ENCODE data around the gene FSTL4. TPM values are rescaled to one million over a fixed set of nuclear protein-coding genes. Genes with fewer than 3 reads are reported as not detected.

FSTL4 gene
- total and polyA plus RNA-seq, 8 donors = 0.11 to 2.9 (median 0.22) TPM

DNA sequence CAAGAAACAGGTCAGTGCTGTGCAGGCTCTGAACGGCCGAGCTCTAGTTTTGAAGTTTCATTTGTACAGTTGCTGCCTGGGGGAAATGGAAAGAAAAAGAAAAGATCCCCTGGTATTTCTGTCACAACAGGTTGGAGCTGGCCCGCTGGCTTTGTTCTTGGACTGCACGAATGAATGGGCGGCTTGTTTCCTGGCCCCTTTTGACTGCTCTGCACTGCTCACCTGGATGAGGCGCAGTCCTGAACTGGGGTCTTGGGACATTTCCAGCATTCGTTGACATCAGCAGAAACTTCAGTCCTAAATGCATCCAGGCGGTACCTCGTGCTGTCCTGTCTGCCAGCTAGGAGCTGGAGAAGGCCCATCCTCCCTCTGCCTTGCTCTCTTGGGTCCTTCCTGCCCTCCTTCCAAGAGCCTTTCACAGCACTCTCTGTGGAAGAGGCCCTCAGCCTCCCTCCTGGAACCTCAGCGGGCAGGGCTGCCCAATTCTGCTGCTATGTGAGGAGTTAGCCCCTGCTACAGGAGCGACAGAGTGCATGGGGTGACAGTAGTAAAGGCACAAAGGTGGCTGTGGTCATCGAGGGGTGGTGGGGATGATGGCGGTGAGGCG lies 189.2 kb downstream of the FSTL4 start:
- ATAC-seq = no peak
- intact Hi-C loops (cut with DNase I) = loop anchor here in 1 of 2 donors (10.0 kb wide), 1 partner anchor 452 kb away; no protein-coding TSS in a partner anchor

DNA sequence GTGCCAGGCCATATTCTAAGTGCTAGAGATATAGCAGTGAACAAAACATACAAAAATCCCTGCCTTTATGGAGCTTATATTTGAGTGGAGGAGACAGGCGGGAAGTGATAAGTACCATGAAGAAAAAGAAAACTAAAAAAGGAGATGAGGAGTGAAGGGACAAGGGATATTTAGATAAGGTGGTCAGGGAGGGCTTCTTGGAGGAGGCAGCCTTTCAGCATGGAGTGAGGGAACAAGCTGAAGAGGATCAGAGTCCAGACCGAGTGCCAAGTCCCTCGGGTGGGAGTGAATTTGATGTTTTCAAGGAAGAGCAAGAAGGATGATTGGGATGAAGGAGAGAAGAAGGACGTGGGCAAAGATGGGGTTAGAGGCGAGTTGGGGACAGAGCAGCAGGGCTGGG lies 190.5 kb downstream of the FSTL4 start:
- Histone ChIP-seq H3K9me3 (no peaks in the 10 kb centered on the region), H3K27ac (no peak overlapping the region), H3K27me3 (peaks cover 0 to 7% of the 10 kb centered on the region in 2 donors), H3K4me3 (no peak overlapping the region), H3K36me3 (no peaks in the 10 kb centered on the region), H3K4me1 (peaks cover 0 to 5% of the 10 kb centered on the region in 2 donors)
- TF ChIP-seq, protein P1, sequence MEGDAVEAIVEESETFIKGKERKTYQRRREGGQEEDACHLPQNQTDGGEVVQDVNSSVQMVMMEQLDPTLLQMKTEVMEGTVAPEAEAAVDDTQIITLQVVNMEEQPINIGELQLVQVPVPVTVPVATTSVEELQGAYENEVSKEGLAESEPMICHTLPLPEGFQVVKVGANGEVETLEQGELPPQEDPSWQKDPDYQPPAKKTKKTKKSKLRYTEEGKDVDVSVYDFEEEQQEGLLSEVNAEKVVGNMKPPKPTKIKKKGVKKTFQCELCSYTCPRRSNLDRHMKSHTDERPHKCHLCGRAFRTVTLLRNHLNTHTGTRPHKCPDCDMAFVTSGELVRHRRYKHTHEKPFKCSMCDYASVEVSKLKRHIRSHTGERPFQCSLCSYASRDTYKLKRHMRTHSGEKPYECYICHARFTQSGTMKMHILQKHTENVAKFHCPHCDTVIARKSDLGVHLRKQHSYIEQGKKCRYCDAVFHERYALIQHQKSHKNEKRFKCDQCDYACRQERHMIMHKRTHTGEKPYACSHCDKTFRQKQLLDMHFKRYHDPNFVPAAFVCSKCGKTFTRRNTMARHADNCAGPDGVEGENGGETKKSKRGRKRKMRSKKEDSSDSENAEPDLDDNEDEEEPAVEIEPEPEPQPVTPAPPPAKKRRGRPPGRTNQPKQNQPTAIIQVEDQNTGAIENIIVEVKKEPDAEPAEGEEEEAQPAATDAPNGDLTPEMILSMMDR (IDR thresholded peaks at IDR 0.05) = no peak
- DNase-seq = no peak
- intact Hi-C loops (cut with DNase I) = loop anchor here in 1 of 2 donors (10.0 kb wide), 1 partner anchor 453 kb away; no protein-coding TSS in a partner anchor
- ATAC-seq = no peak

More for the DNA sequence above, 189.2 kb downstream of the FSTL4 start:
- no peak overlapping the region for H3K4me3 ChIP-seq
- peaks cover 0 to 7% of the 10 kb centered on the region in 2 donors for H3K27me3 ChIP-seq
- H3K27ac ChIP-seq = no peak overlapping the region
- H3K36me3 ChIP-seq = no peaks in the 10 kb centered on the region
- TF ChIP-seq, protein P1 (IDR thresholded peaks at IDR 0.05) = no peak
- no peaks in the 10 kb centered on the region for H3K9me3 ChIP-seq
- peaks cover 0 to 5% of the 10 kb centered on the region in 2 donors for H3K4me1 ChIP-seq
- no peak for DNase-seq

DNA sequence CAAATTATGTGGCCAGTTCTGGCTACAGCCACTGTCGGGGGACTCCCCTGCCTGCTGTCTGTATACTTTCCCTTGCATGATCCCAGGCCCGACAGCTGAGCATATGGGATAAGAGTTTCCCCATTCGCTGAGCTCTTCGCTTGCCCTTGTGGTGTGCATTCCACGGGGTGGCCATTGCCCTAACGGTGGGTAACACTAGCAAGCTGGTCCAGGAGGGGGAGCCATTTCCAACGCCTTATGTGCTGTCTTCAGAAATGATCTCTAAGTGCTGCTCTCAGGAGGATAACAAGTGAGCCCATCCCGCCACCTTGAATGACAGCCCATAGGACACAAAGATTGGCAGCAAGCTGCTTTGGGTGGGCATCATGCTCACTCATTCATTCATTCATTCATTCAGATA lies 190.9 kb downstream of the FSTL4 start:
- H3K4me3 ChIP-seq = no peak overlapping the region
- H3K27me3 ChIP-seq = peaks cover 0 to 7% of the 10 kb centered on the region in 2 donors
- TF ChIP-seq, protein P1 (IDR thresholded peaks at IDR 0.05) = peak in 1 of 2 donors; percentile 13
- ATAC-seq = peak; percentile 48
- H3K27ac ChIP-seq = no peak overlapping the region
- H3K4me1 ChIP-seq = peaks cover 0 to 5% of the 10 kb centered on the region in 2 donors
- no peaks in the 10 kb centered on the region for H3K36me3 ChIP-seq
- DNase-seq = no peak
- intact Hi-C loops (cut with DNase I) = loop anchor here in 1 of 2 donors (10.0 kb wide), 1 partner anchor 453 kb away; no protein-coding TSS in a partner anchor
- H3K9me3 ChIP-seq = no peaks in the 10 kb centered on the region

DNA sequence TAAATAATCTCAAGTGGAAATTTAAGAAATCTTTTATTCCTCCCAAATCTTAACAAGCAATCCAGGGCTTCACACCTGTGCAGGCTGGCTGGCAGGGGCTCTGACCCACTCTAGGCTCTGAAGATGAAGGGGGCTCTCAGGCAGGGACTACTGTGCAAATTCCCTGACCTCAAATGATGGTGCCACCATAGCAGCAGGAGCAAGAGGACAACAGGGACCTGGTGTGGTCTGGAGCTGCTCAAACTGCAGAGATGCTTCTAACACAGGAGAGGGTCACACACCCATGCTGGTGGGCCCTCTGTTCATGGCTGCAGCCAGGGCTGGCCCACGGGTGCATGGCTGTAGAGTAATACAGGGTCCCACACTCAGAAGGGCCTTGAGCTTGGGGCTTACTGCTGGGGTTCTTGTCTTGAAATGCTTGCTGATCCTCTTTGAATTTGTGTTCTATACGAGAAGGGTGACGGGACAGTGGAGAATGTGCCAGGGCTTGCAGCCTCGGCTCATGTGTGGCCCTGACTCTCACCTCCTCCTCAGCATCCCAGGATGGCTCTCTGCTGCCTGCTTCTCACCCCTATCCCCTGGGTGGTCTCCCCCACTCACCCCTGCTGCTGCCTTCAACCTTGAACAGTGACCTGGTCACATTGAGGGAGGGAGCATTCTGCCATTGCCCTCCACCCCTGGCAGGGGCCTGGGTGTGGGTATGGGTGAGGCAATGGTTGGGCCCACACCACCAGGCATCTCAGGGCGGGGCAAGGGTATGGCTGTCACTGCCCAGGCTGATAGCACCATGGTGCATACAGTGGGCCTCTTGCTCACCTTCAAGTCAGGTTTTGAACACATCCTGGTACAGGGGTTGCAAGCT lies 191.7 kb downstream of the FSTL4 start:
- no peak overlapping the region for H3K27ac ChIP-seq
- peaks cover 0 to 9% of the 10 kb centered on the region in 2 donors for H3K27me3 ChIP-seq
- DNase-seq = no peak
- TF ChIP-seq, protein P1 (IDR thresholded peaks at IDR 0.05) = no peak
- no peaks in the 10 kb centered on the region for H3K36me3 ChIP-seq
- intact Hi-C loops (cut with DNase I) = loop anchor here in 1 of 2 donors (10.0 kb wide), 1 partner anchor 454 kb away; no protein-coding TSS in a partner anchor
- no peaks in the 10 kb centered on the region for H3K9me3 ChIP-seq
- no peak for ATAC-seq
- no peak overlapping the region for H3K4me3 ChIP-seq
- peaks cover 0 to 5% of the 10 kb centered on the region in 2 donors for H3K4me1 ChIP-seq

DNA sequence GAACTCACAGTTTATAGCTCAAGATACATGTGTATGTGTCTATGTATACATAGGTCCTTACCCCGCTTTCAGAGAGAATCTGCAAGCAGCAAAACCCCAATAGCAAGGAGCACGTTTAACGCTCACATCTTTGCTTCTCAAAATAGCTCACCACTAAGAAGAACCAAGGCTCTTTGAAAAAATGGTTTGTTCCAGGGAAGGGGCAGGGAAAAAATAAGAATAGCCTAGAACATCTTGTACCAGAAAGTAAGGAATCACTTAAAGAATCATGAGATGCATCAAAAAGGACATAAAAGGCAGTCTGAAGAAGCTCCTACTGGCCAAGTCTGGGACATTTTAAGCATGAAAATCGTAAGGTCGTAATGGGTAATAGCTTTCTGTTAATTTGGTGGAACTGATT lies 196.4 kb downstream of the FSTL4 start:
- no peaks in the 10 kb centered on the region for H3K36me3 ChIP-seq
- ATAC-seq = no peak

More for the DNA sequence above, 196.4 kb downstream of the FSTL4 start:
- Histone ChIP-seq H3K27me3 (peaks cover 0 to 12% of the 10 kb centered on the region in 2 donors), H3K4me1 (no peaks in the 10 kb centered on the region), H3K4me3 (no peak overlapping the region), H3K9me3 (no peaks in the 10 kb centered on the region), H3K27ac (no peak overlapping the region)
- DNase-seq = no peak
- TF ChIP-seq, protein P1 (IDR thresholded peaks at IDR 0.05) = no peak
- intact Hi-C loops (cut with DNase I) = no loop called here
